Right hindlimb (tissue), 1 donor: Measurements from ENCODE around the gene TAX1BP1.

Experiments used
- DNase-seq: peaks from one replicate; pipeline ENCODE4 v3.0.0-alpha.2; 2018

The TAX1BP1 gene

DNA sequence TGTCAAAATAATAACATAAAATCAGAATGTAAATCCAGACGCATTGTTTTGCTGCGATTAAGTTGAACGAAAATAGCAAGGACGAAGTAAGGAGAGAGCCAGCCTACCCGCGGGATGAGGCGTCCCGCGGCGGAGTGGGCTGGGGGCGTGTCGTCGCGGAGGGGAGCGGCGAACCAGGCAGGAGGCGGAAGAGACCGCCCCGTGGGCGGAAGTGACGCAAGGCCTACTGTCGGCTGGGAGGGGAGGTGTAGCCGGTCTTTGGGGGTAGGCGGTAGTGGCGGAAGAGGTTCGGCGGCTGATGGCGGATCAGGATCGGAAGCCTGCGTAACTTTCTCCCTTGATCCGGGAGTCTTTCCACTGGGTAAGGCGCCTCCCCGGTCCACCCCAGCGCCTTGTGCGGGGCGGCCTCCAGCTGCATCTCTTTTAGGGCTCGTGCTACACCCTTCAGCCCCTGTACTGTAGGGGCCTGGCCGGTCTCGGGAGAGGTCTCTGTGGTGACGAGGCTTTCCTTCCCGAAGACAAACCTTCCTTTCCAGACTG is at the start of gene TAX1BP1:
Gene TAX1BP1, plus strand, starts transcription at position 254 of the 540 bp plus-strand sequence. CDS start 8,363 bp downstream, outside the sequence.
- peak; percentile 97 for DNase-seq

- no peak for DNase-seq
These were observed 49.3 kb upstream of the TAX1BP1 start for GRCh38 chr7:27690649-27691048.

GRCh38 chr7:27693794-27694193 is 46.2 kb upstream of the TAX1BP1 start:
- no peak for DNase-seq

GRCh38 chr7:27695096-27695495 is 44.9 kb upstream of the TAX1BP1 start:
- no peak for DNase-seq

DNA sequence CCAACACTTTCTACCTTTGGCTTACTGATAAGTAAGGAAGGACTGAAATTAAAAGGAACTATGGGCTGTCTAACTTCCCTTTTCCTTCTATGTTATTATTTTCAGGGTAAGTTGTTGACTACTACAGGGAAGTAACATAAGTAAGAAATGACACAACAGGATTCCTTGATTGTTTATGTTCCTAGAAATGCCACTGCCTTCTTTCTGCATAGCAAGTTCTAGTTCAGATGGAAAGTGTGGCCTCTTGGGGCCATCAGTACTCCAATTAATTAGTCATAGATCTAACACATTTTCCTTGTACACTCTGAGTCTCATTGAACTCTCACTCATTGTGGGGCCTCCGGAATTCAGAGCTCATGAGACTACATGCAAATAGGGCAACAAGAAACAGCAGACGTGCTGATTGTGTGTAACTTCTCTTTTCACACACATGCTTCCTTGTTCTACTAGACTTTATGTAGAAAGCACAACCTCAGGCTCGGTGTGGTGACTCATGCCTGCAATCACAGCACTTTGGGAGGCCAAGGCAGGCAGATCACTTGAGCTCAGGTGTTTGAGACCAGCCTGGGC is 42.0 kb upstream of the TAX1BP1 start:
- DNase-seq, result no peak

DNA sequence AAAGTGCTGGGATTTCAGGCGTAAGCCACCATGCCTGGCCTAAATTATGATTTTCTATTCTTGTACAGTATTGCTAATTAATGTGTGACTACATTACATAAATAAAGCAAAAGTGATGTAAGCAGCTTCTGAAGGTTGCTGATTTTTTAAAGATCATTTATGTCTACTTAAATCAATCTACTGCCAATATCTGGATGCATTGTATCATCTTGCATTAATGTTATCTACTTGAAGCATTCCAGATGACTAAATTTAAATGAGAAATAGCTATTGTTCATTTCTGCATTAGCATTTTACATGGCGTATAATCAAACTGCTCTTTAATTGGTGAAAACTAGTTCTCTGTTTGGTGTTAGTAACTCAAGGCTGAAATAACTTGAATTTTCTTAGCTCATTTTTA is 40.2 kb upstream of the TAX1BP1 start:
- no peak for DNase-seq

DNA sequence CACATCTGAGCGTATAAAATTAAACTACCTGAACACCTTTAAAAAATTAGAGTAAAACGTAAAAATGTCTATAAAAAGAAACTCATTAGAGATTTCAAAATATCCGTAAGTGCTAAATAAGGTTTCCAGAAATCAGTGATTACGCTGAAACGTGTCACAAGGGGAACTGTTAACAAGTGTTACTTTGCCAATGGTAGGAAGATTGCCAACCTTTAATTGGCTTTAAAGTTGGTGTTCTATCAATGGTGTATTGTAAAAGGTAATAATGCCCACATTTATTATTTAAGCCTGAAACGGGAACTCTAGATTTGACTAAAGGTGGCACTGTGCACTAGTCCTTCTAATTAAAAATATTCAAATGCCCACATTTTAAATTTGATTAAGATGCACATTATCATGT is 39.5 kb upstream of the TAX1BP1 start:
- DNase-seq, result no peak

GRCh38 chr7:27703181-27703580 is 36.8 kb upstream of the TAX1BP1 start:
- no peak for DNase-seq

DNA sequence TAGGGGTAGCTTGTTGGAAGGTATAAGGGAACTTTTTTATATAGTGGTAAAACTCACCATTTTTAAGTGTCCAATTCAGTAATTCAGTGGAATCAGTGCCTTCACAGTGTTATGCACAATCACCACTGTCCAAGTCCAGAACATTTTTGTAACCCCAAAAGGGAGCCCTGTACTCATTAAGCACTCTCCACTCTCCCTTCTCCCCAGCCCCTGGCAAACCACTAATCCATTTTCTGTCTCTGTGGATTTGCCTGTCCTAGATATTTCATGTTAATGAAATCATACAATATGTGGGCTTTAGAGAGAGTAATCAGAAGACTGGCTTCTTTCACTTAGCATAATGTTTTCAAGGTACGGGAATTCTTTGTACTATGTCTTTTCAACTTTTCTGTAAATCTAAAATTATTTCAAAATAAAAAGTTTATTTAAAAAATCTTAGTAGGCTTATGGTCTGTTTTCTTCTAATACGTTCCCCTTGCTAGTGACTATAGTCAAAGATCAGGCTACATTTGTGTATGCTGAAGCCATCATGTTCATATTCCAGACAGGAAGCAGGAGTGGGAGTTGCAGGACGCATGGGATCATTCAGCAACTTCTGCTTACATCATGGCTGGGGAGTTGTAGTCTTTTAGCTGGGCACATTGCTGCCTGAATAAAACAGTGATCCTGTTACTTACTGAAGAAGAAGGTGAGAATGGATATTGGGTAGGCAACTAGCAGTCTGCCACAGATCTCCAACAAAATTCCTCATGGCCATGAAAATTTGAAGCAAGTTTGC is 35.4 kb upstream of the TAX1BP1 start:
- no peak for DNase-seq

DNA sequence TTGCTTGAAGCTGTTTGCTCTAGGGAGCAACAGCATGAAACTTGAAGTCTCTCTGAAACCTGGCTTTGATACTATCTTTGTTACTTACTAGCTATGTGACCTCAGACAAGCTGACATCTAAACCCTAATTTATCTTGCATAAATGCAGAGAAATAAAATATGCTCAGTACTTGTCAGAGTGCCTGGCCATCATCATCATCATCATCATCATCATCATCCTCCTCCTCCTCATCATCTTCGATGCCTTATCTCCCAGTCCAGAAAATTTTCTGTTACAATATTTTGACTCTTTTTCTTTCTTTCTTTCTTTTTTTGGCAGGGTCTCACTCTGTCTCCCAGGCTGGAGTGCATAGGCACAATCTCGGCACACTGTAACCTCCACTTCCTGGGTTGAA is 34.8 kb upstream of the TAX1BP1 start:
- DNase-seq, result no peak

DNA sequence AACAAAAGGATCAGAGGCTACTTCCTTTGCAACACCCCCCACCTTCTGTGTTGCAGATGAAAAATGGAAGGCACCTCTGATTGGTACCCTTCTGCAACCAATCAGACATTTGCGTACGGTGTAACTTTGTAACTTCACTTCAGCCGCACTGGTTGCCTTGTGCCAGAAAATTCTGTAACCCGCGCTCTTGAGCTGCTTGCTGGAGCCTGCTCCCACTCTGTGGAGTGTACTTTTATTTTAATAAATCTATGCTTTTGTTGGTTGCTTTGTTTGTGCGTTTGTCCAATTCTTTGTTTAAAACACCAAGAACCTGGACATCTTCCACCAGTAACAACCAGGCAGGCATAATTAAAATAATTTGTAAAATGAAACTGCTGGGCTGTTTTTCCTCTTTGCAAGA is 31.5 kb upstream of the TAX1BP1 start:
- DNase-seq, result no peak

GRCh38 chr7:27709137-27710075 is 30.6 kb upstream of the TAX1BP1 start:
- no peak for DNase-seq

- DNase-seq, result no peak
These were observed 27.7 kb upstream of the TAX1BP1 start for GRCh38 chr7:27712217-27712616.

DNA sequence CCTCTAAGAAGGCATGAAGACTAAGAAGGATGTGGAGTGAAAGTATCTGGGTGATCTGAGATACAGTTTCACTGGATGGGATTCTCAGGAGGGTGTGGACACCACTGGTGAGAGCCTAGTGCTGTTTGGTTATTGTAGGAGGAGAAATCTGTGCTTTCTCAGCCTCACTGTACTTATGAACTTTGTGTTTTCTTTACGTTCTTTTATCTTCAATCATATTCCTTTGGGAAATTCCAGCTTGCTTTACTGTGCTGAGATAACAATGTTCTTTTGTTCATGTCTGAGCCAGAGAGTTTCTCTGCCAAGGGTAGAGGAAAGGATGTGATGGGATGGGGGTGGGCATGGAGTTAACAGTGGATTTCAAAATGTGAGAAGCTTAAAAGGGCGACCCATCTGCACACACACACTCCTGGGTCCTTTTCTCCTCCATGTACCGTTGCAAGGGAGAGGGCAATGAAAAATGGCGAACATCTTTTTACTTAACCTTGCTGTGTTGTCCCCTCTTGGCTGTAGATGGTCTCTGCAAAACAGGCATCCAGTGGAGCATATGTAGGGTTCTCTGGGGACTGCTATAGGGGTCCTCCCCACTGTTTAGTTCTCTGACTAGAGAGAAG is 25.0 kb upstream of the TAX1BP1 start:
- DNase-seq, result no peak

DNA sequence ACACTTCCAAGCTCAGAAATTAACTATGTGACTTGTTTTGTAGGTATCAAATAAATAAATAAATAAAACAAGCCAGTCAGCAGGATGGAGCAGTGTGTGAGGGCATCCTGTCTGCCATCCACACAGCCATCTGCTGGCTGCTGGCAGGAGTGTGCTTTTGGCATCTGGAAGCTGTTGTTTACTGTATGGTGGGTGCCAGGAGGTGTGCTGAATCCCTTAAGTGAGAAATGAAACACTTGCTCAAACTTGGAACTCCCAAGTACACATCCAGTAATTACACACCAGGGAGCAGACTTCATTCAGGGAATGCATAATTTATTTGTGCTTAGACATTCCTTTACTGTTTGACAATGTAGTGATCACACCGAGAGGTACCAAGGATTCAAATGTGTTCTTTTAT is 16.9 kb upstream of the TAX1BP1 start:
- no peak for DNase-seq

DNA sequence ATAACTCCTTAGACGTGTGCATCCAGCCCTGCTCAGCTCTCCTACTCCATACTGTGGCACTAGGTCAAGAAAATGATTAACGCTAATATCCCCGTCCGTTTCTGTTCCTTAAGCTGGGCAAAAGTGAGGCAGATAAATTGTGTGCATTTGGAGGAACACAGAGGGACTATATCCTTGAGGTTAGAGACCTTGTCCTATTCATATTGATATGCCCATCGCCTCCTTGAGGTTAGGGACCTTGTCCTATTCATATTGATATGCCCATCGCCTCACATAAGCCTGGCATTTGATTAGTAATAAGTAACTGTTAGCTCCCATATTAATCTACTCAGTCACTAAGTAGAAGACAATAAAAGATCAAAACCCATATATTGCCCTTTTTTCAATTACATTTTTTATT is 12.9 kb upstream of the TAX1BP1 start:
- DNase-seq, result no peak

DNA sequence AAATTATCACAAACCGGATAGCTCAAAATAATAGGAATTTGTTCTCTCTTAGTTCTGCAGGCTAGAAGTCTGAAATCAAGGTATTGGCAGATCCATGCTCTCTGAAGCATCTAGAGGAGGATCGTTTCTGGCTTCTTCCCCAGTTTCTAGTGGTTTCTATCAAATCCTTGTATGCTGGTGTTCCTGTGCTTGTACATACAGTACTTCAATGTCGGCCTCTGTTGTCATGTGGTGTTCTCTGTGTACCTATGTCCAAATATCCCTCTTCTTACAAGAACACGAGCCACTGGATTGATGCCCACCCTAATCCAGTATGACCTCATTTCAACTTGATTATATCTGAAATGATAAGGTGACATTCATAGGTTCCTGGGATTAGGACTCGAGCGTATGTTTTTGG is 9.8 kb upstream of the TAX1BP1 start:
- no peak for DNase-seq

DNA sequence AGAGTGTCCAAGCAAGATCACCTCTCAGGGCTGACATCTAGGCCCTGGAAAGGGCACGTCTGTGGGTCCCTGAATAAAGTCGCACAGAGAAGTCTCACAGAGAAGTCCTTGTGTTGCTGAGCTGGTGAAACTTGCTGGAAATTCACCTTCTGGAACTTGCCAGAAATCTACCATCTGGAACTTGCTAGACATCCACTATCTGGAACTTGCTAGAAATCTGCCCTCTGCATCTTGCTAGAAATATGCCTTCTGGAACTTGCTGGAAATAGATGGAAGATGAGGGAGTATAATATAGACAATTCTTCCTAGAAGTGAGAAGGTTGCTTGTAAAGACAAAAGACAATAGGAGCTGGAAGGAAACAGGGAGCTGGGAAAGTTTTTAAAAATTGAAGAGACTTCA is 5.4 kb upstream of the TAX1BP1 start:
- no peak for DNase-seq

DNA sequence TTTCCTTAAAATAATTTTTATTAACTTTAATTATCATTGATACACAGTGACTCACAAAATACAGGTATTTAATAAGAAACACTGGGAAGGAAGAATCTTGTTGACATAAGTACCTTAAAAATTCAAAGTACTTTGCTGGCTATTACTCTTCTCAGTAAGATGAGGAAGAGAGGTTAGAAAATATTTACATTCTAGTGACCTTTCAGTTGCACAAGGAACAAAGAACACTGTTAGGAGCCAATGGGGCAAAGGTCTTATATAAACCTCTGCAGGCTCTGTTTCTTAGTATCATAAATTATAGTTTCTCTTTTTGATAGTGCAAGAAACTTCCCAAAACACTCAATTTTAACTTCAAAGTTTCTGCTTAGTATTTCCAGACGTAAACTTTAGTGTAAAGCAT is 4.8 kb upstream of the TAX1BP1 start:
- no peak for DNase-seq

DNA sequence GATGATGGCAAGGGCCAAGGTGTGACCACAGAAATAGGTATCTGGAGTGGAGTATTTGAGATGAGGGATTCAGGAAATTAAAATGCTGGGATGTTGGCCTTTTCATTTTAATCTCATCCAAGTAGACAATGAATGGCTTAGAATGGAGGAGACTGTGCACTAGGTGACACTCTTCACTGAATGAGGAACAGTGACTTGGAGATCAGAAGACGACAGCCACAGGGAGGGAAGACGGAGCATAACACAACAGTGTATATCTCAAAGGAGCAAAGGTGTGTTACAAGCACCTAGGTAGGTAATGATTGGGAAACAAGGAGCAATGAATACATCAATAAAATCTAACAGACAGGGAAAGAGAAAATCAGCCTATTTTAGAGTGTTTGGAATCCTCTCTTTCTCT is 4.1 kb upstream of the TAX1BP1 start:
- no peak for DNase-seq

DNA sequence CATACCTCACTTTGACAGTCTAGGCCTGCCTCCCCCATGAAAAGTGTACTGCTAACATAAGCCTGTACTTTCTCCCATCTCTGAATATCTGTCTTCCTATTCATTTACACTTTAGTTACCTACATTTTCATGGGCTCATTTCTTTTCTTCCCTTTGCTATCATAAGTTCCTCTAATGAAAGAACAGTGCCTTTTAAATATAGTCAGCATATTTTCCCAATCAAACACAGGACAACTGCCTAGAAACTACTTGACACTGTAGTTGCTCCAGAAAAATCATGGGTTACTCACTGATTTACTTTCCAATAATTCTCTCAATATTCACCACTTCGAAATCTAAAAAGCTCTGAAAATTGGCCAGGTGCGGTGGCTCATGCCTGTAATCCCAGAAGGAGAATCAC is 2.8 kb upstream of the TAX1BP1 start:
- DNase-seq, result no peak

DNA sequence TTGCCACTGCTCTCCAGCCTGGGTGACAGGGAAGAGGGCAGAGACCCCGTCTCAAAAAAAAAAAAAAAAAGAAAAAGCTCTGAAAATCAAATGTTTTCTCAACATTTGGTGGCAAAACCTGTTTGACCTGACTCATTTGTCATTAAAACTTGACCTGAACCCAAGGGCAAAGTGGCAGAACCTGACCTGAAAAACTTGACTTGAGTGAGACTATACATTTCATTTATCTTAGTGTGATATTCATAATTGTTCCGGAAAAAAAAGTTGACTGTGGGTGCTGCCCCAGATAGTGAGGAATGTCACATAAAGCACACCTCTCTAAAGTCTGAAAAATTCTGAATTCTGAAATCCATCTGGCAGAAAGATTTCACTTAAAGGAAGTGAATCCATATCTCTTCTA is 2.3 kb upstream of the TAX1BP1 start:
- DNase-seq, result no peak

GRCh38 chr7:27739301-27739908 is 557 bp upstream of the TAX1BP1 start:
- DNase-seq, result no peak
